ENCODE data around the gene SPTLC3. TPM values are rescaled to one million over a fixed set of nuclear protein-coding genes. Genes with fewer than 3 reads are reported as not detected.

Gene SPTLC3
- total RNA-seq, 4 donors from 2014 or later = 62.5 to 76.6 (median 71.9) TPM

DNA sequence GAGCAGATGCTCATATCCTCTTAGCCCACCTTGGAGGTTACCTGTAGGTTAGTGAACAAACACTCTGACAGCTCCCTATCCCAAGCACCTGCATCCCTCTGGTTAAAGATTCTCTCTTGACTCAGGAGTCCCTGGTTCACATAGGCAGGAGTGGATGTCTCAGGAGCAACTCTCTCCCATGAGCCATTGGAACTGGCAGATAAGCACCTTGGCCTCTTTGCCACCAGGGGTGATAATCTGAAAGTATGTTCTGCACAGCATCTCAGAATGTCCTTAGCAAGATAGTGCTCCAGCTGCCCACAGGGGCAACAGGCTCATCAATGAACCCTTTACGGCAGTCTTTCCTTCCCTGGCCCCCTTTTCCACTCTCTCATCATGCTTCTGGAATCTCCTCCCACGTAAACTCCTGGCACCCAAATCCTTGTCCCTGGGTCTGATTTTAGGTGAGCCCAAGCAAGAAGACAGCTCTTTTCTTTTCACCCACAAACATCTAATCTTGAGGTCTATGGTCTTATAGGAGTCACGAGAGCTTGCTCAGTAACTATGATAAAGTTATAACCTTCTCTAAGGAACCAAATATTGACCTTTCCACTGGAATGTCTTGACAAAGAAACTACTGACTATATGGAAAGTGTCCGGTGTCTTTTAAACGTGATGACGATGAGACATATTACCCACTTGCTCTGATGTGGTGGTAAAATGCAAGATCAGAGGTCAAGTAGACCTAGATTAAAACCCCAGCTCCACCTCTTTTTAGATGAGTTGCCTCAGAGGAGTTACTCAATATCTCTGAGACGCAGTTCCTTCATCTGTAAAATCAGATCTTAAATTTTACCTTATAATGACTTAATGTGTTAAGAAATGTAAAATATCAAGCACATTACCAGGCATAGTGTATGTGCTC lies 172.5 kb downstream of the SPTLC3 start:
- 74 to 84% methylated on average over 7 of the region's 7 CpGs for WGBS, 2 donors

DNA sequence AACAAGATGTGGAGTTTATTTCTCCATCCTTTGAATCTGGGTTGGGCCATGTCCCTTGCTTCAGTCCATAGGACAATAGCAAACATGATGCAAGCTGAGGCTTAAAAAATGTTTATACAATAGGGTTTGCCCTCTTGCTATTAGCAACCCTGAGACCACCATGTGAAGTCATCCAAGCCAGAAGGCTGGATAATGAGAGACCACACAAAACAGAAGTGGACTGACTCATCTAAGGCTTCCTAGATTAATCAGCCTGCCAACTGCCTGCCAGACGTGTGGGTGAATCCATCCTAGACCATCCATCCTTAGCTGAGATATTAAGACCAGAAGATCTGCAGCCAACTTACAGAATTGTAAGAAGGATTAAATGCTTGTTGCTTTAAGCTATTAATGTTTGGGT lies 174.2 kb downstream of the SPTLC3 start:
- 56 to 74% methylated on average over 1 of the region's 1 CpG for WGBS, 2 donors

More for the DNA sequence above, 172.5 kb downstream of the SPTLC3 start:
- no peak overlapping the region for H3K4me3 ChIP-seq (ENCODE audit: low read depth, poor library complexity, severe bottlenecking)
- intact Hi-C loops (cut with DNase I; ENCODE audit: low total_unique reads) = no loop called here
- DNase-seq (ENCODE audit: low spot score in 2 of 2) = no peak
- TF ChIP-seq, protein P1, sequence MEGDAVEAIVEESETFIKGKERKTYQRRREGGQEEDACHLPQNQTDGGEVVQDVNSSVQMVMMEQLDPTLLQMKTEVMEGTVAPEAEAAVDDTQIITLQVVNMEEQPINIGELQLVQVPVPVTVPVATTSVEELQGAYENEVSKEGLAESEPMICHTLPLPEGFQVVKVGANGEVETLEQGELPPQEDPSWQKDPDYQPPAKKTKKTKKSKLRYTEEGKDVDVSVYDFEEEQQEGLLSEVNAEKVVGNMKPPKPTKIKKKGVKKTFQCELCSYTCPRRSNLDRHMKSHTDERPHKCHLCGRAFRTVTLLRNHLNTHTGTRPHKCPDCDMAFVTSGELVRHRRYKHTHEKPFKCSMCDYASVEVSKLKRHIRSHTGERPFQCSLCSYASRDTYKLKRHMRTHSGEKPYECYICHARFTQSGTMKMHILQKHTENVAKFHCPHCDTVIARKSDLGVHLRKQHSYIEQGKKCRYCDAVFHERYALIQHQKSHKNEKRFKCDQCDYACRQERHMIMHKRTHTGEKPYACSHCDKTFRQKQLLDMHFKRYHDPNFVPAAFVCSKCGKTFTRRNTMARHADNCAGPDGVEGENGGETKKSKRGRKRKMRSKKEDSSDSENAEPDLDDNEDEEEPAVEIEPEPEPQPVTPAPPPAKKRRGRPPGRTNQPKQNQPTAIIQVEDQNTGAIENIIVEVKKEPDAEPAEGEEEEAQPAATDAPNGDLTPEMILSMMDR (IDR thresholded peaks at IDR 0.05) = no peak
- TF ChIP-seq POLR2A (IDR thresholded peaks at IDR 0.05) = no peak

DNA sequence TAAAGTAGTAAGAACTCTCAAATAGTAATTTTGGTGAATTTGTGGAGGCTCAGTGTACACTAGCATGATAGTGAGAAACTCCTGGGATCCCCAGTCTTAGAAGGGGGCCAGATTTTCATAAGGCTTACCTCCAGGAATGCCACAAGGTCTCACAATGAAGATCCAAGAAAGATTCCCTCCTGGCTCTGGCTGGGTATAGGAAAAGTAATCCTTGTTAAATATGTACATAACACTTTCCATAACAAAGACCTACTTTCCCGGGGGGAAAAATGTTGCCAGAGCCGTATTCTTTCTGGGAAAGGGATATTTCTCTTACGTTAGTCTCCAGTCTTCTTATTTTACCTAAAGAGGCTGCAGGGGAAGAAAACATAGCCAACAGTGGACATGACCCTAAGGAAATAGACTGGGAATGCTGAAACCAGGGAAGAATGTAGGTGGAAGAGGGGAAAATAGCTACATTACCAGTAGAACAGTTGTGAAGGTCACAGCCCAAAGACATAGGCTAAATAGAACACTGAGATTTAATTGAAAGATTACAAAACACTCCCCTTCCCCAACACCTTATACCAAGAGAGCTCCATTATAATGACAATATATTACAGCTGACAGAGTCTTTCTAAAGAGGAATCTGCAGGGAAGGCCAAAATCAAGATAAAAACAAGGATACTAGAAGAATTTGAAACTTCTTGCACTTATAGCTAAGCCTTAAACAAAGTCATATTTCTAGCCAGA lies 177.4 kb downstream of the SPTLC3 start:
- TF ChIP-seq, protein P1 (IDR thresholded peaks at IDR 0.05) = no peak
- no peak for TF ChIP-seq POLR2A (IDR thresholded peaks at IDR 0.05)
- no peak overlapping the region for H3K4me3 ChIP-seq (ENCODE audit: low read depth, poor library complexity, severe bottlenecking)
- 63 to 69% methylated on average over 3 of the region's 3 CpGs for WGBS, 2 donors
- intact Hi-C loops (cut with DNase I; ENCODE audit: low total_unique reads) = no loop called here
- no peak for DNase-seq (ENCODE audit: low spot score in 2 of 2)

More for the DNA sequence above, 174.2 kb downstream of the SPTLC3 start:
- no peak for DNase-seq (ENCODE audit: low spot score in 2 of 2)
- H3K4me3 ChIP-seq (ENCODE audit: low read depth, poor library complexity, severe bottlenecking) = no peak overlapping the region
- TF ChIP-seq, protein P1 (IDR thresholded peaks at IDR 0.05) = no peak
- TF ChIP-seq POLR2A (IDR thresholded peaks at IDR 0.05) = no peak
- intact Hi-C loops (cut with DNase I; ENCODE audit: low total_unique reads) = no loop called here

DNA sequence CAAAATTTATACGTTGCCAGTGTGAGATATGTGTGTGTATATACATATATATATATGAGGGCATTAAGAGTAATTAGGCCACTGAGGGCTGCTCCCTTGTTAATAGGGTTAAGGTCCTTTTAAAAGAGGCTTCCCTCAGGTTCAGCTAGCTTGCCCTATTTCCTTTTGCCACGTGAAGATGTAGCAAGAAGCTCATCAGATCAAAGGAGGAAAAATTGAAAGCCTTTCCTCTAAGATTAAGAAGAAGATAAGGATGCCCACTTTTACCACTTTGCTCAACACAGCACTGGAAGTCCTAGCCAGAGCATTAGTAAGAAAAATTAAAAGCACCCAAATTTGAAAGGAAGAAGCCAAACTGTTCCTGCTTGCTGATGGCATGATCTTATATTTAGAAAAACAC lies 179.1 kb downstream of the SPTLC3 start:
- 64 to 67% methylated on average over 2 of the region's 2 CpGs for WGBS, 2 donors
- no peak overlapping the region for H3K4me3 ChIP-seq (ENCODE audit: low read depth, poor library complexity, severe bottlenecking)
- TF ChIP-seq POLR2A (IDR thresholded peaks at IDR 0.05) = no peak
- TF ChIP-seq, protein P1 (IDR thresholded peaks at IDR 0.05) = no peak
- intact Hi-C loops (cut with DNase I; ENCODE audit: low total_unique reads) = no loop called here
- no peak for DNase-seq (ENCODE audit: low spot score in 2 of 2)

DNA sequence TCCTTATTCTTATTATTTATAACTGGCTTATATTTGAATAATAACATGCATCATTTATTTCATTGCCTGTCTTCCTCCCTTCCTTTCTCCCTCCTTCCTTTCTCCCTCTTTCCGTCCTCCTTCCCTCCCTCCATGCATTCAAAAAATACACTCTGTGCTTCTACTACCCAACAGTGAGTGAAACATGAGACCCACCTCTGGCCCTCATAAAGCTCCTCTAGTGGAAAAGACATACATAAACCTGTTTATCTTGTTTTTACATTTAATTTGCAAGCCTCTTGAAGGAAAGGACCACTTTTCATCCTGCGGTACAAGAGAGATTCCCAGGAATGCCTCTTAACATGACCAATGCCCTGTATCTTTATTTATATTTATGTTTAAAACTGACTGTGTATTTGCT lies 190.5 kb downstream of the SPTLC3 start:
- TF ChIP-seq, protein P1 (IDR thresholded peaks at IDR 0.05) = no peak
- no peak for TF ChIP-seq POLR2A (IDR thresholded peaks at IDR 0.05)
- H3K4me3 ChIP-seq (ENCODE audit: low read depth, poor library complexity, severe bottlenecking) = no peak overlapping the region
- 85 to 96% methylated on average over 2 of the region's 2 CpGs for WGBS, 2 donors
- intact Hi-C loops (cut with DNase I; ENCODE audit: low total_unique reads) = no loop called here
- no peak for DNase-seq (ENCODE audit: low spot score in 2 of 2)

All from lower leg skin (tissue), 4 donors.